GM19035 (cell line): ENCODE results near the gene OPTN.
"Not testable (repeated sequence)": the region's sequence is repeated elsewhere in the genome, so short reads cannot be mapped to it uniquely, and the experiment has no call there.

Experiments
- ATAC-seq: cut with Tn5 transposase; IDR thresholded peaks from one replicate; pipeline ENCODE4 v1.9.1; 2021; ENCODE audit not compliant: unreplicated experiment

The OPTN gene

DNA sequence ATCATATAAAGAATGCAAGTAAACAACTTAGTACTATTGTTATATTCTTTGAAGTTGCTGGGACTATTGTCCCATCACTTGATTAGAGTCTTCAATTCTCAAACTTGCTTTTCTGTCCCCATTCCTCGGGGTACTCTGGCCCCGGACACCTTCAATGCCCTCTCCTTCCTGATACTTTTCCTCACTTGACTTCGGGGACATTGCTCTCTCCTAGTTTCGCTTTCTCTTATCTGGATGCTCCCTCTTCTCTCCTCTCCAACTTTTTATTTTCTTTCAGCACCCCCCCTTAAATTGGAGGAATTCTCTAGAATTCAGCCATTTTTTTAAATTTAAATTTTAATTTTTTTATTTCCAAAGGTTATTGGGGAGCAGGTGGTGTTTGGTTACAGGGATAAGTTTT is 10.6 kb upstream of the OPTN start:
- ATAC-seq = no peak

DNA sequence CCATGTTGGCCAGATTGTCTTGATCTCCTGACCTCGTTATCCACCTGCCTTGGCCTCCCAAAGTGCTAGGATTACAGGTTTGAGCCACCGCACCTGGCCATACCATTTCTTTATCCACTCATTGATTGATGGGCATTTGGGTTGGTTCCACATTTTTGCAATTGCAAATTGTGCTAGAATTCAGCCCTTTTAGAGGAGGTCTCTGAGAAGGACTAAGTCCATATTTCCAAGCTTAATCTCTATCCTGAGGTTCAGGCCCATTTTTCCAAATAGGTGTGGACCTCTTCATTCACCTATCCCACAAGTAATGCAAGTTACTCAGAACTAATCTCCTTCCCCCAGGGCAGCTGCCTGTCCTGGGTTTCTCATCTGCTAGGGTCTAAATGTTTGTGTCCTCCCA is 9.7 kb upstream of the OPTN start:
- ATAC-seq = no peak

- no peak for ATAC-seq
Observed at GRCh38 chr10:13091801-13092200, 8.2 kb upstream of the OPTN start.

DNA sequence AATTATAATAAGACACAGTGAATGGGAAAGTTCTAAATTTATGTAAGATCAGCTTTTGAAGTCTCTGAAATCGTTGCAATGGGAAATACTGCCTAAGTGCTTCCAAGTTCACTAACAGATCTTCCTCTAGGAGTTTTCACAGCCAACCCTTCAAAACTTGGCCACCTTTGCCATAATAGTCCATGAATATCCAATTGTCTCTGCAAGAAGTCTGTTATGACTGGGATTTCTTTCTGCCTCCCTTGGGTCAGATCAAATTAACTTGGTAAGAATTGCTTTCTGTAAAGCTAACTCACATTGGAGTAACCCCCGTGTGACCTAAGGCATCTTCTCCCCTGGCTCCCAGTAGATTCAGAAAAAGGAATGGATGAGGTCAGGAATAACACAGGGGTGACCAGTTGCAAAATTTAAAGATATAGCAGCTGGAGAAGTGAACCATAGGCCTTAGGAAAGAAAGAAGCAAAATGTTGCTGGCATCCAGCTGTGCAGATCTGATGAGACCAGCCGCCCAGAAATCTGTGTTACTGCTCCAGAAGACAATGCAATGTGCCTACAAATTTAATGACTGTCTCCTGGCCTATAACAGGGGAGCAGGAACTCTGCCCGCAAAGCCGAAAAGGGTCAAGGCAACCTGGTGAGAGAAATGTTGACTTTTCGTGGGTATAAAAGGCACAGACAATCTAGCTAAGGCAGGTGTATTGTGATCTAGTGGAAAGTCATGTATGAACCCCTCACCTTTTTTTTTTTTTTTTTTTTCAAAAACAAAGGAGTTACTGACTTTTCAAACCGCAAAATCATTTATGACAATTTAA is 7.5 kb upstream of the OPTN start:
- ATAC-seq = no peak

DNA sequence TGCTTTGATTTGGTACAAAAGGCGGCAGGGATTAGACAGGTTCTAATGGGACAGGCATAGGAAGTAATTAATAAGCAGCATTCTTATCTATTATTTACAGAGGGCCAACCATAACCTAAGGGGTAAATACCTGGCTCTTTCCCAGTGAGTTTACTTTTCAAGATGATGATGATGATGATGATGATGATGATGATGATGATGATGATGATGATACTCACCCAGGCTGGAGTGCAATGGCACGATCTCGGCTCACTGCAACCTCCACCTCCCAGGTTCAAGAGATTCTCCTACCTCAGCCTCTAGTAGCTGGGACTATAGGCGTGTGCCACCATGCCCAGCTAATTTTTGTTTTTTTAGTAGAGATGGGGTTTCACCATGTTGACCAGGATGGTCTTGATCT is 5.9 kb upstream of the OPTN start:
- not testable (repeated sequence) for ATAC-seq

GRCh38 chr10:13095094-13095493 is 4.9 kb upstream of the OPTN start:
- no peak for ATAC-seq

DNA sequence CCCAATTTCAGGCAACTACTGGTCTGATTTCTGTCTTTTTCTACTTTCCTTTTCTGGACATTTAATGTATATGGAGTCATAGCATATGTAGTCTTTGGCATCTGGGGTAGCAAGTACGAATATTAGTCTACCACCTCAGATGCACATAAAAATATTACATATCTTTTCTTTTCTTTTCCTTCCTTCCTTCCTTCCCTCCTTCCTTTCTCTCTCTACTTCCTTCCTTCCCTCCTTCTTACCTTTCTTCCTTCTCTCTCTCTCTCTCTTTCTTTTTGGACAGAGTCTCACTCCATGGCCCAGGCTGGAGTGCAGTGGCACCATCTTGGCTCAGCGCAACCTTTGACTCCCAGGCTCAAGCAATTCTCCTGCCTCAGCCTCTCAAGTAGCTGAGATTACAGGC is 4.0 kb upstream of the OPTN start:
- ATAC-seq = no peak

DNA sequence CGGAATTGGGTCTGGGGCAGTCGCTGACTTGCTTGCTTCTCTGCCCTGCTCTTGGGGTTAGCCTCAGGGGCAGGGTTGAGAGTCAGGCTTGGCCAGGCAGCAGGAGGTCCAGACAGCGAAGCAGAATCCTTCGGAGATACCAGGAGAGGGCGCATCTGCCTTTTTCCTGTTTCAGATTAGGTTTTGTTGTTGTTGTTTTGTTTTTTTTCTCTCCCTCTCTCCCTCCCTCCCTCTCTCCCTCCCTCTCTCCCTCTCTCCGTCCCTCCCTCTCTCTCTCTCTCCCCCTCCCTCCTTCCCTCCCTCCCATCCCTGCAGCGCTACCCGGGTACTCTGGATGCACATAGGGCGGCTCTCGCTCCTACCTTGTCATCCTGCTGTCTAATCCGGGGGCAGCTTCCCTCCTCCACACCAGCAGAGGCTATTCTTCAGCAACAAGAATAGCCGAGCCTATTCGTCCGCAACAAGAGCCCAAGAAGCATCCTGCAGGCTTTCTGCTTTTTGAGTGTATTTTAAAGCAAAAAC is 758 bp upstream of the OPTN start:
- ATAC-seq = peak; percentile 31

- ATAC-seq = peak; percentile 34
Observed at GRCh38 chr10:13100349-13101294, 659 bp downstream of the OPTN start.

GRCh38 chr10:13102002-13102794 is 2.2 kb downstream of the OPTN start:
- no peak for ATAC-seq

GRCh38 chr10:13103554-13103953 is 3.6 kb downstream of the OPTN start:
- ATAC-seq = no peak

GRCh38 chr10:13104697-13105096 is 4.7 kb downstream of the OPTN start:
- no peak for ATAC-seq

- no peak for ATAC-seq
Observed at GRCh38 chr10:13105184-13105583, 5.2 kb downstream of the OPTN start.

DNA sequence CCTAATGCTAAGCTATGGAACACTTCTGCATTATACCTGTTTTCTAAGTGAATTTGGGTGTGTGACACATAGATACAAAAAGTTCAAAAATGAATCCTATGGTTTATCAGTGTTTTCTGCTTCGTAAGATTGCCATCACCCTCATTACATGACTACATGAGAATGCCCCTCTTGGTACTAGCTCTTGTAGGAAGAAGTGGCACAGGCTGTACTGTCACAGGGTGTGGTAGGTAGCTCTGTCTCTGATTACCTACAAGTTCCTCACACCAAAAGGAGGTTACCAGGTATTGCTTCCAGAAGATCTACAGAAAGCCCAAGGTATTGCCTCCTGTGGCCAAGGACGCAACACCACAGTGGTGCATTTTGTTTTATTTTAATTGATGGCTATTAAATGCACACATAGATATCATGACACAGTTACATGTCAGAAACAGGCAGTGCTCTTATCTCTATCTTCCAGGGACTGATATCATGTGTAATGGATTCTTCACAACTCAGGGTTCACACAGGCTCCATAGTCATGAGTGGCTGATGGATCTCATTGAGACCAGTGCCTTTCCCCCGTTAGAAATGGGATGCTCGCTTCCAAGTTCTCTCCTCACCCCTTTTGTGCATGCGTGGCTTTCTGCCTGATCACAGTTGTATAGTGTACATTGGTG is 6.6 kb downstream of the OPTN start:
- ATAC-seq = no peak

GRCh38 chr10:13110908-13111307 is 10.9 kb downstream of the OPTN start:
- no peak for ATAC-seq

GRCh38 chr10:13113544-13113943 is 13.6 kb downstream of the OPTN start:
- ATAC-seq = no peak

DNA sequence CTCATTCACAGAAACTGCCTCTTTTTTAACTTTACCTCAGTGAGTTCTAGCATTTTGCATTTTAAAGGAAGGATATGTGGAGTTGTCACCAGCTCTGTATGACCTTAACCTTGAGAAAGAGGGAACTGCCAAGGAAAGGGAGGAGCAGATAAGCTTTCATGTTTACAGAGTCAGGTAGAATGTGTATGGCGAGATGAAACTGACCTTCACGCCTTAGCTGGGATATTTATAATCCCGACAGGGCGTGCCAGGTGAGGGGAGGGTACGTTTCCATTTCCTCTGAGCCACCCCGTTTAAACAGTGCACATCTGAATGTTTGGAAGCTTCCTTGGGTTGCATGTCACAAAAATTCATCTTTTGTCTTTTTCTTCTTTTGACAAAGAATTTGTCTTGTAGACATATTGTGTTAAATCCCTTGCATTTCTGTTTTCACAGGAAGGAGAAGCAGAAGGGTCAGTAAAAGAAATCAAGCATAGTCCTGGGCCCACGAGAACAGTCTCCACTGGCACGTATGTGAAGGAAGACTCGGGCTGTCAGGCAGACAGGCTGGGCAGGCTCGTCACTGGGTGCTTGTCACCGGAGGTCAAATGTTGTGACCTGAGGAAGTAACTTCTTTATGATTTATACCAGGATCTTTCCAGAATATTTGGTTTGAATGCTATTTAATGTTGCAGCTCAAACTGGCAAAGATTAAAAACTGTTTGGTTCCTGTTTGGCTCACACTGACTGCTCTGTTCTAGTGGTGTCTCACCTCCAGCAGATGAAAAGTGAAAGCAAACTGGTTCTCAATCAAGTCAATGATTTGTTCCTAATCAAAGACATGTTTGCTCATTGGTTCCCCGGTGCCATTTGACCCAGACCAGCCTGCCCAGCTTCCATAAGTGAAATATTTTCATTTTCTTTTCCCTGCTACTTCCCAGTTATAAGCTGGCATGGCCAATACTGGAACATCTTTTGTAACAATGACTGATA is 16.2 kb downstream of the OPTN start:
- ATAC-seq = no peak

DNA sequence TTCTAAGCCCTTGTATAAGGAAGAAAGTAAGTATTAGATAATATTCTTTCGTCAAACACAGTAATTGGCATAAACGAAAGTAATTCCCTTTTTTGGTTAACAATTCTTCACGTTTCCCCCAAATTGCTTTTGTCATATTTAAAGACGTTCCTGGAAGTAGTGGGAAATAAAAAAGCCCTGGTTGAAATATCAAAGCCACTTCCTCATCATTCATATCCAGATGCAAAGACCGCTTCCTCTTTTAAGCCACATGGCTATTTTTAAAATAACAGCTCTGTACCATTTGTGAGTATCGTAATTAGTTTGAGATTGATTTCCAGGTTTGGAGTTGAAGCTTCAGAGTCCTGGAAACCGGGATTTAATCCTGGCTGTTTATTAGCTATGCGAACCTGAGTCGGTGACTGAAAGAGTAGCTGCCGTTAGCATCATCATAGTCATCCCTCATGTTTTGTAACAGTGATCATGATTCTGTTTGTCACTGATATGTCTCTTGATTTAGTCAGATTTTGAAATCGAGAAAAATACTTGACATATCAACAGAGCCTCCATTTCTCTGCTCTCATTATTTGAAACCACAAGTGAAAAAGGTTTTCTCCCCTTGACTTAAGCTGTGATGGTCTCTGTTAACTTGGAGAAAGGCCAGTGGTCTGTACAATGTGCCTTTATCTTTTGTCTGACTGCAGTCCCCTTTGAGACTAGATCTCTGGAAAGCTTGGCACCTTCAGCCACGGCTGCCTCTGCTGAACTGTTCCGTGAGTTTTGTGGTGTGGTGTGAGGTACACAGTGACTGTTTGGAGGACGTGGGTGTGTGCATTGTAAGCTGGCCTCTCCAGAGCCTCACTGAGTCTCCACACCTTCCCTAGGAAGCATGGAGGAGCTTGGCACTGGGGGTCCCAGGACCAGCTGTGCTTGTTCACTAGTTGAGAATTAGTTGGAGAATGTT is 18.1 kb downstream of the OPTN start:
- ATAC-seq = no peak
